Hypothalamus (tissue), 51 donors: Measurements from ENCODE around the gene ACY1.

ENCODE experiments used
- DNase-seq, 51 donors: peaks; one replicate each; lab custom pipeline; 2025; lab: John Stamatoyannopoulos, UW

ACY1 gene

GRCh38 chr3:51999846-52000245, 16.5 kb downstream of the ACY1 start:
- no peak for DNase-seq

- peak in 46 of 51 donors; percentile 18 to 82 (median 48) for DNase-seq
These were observed 18.2 kb downstream of the ACY1 start for GRCh38 chr3:52001443-52001974.

- DNase-seq = no peak
These were observed 19.4 kb downstream of the ACY1 start for GRCh38 chr3:52002748-52003147.

- peak in 42 of 51 donors; percentile 11 to 82 (median 52) for DNase-seq
These were observed 20.9 kb downstream of the ACY1 start for GRCh38 chr3:52004163-52004787.

GRCh38 chr3:52004906-52005395, 21.6 kb downstream of the ACY1 start:
- no peak for DNase-seq

- DNase-seq = peak in 22 of 51 donors; percentile 11 to 61 (median 36)
These were observed 22.2 kb downstream of the ACY1 start for GRCh38 chr3:52005571-52005986.

GRCh38 chr3:52006017-52006819, 22.9 kb downstream of the ACY1 start:
- peak in 1 of 51 donors; percentile 28 for DNase-seq

- DNase-seq = no peak
These were observed 23.4 kb downstream of the ACY1 start for GRCh38 chr3:52006820-52007133.

- DNase-seq = no peak
These were observed 24.0 kb downstream of the ACY1 start for GRCh38 chr3:52007291-52007690.

GRCh38 chr3:52010431-52010830, 27.1 kb downstream of the ACY1 start:
- DNase-seq = no peak

- no peak for DNase-seq
These were observed 29.4 kb downstream of the ACY1 start for GRCh38 chr3:52012699-52013098.

- DNase-seq = no peak
These were observed 30.7 kb downstream of the ACY1 start for GRCh38 chr3:52013802-52014598.

- DNase-seq = peak in 6 of 51 donors; percentile 13 to 40 (median 21)
These were observed 31.3 kb downstream of the ACY1 start for GRCh38 chr3:52014613-52015012.

- DNase-seq = no peak
These were observed 32.3 kb downstream of the ACY1 start for GRCh38 chr3:52015438-52016228.

GRCh38 chr3:52017586-52017985, 34.3 kb downstream of the ACY1 start:
- peak in 1 of 51 donors; percentile 48 for DNase-seq

- DNase-seq = no peak
These were observed 35.1 kb downstream of the ACY1 start for GRCh38 chr3:52018319-52019000.

- peak in 1 of 51 donors; percentile 22 for DNase-seq
These were observed 36.2 kb downstream of the ACY1 start for GRCh38 chr3:52019352-52020080.

GRCh38 chr3:52020796-52021195, 37.5 kb downstream of the ACY1 start:
- DNase-seq = no peak
